ENCODE results near the gene PARD6G.
"Not testable (repeated sequence)": the region's sequence is repeated elsewhere in the genome, so short reads cannot be mapped to it uniquely, and the experiment has no call there.

PARD6G gene

DNA sequence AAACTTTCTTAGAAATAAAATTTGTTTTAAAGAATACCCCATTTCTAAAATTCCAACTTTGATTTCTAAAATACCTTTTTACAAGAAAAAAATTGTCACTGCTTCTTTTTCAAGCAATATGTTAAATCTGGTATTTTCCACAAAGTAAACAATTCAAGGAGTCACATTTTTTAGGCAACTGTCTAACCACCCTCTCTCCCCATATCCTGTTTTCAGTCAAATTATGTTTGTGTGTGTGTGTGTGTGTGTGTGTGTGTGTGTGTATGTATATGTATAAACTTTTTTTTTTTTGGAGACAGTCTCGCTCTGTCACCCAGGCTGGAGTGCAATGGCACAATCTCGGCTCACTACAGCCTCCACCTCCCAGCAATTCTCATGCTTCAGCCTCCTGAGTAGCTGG lies 79.0 kb downstream of the PARD6G start:
- DNase-seq: no peak

DNA sequence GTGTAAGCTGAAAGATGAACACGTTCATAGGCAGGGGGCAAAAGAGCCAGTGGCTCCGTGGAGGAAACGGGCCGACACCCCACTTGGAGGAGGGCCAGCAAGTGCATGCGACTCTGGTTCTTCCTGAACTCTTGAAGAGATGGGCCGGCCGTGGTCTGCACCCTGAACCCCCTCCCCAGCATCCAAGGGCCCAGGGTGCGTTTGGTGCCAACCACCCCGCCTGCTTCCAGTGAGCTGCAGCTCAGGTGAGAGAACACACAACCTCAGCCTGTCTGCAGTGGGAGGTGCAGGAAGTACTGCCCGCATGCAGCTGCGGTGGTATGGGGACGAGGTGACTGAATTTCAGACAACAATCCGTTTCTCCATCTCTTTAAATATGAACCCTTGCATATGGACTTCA lies 79.4 kb downstream of the PARD6G start:
- no peak for DNase-seq

DNA sequence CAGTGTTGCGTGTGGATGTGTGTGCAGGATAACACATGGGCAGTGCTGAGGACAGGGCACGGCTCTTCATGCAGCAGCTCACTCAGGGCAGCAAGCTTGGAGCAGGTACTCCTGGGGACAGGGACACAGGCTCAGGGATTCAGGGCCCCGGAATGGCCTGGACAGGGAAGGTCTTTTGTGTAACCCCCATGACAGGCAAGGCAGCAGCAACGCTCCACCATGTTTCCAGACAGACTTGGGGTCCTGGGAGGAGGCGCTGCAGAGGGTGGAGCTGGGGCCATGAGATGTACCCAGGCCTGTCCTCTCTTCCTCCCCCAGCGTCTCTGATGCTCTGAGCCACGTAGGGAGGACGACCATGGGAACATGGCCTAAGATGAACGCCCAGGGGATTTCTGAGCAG lies 80.0 kb downstream of the PARD6G start:
- no peak for DNase-seq

DNA sequence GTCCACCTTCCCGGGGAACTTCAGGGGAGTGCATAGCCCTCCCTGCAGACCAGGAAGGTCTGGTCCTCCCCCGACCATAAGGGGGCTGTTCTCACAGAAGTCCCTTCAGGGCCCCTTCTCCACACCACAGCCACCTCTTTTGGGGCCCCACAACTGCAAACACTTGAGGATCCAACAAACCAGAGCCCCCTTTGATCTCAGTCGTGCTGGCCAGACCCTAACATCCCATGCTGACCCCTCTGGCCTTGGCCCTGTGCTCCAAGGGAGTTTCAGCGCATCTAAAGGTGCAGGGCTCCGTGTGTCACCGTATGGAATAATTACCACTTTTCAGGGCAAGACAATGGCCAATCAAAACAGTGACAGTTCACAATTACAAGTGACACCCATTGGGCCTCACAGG lies 80.6 kb downstream of the PARD6G start:
- DNase-seq: no peak

DNA sequence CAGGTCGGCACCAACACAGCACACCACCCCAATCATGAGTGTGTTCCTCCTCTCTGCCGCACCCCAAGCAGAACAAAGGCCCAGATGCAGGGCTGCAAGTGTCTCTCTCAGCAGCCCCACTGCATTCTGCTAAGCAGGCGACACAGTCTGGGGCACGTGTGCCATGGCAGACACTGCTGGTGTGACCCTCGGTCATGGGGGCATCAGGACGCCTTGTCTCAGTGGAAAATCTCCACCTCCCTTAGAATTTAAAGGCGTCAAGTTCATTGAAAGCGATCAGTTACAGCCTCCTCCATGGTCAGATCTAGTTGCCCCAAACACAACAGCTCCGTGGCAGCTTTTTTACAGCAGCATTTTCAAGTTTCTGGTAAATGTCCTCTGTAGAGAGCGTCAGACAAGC lies 81.1 kb downstream of the PARD6G start:
- no peak for DNase-seq

DNA sequence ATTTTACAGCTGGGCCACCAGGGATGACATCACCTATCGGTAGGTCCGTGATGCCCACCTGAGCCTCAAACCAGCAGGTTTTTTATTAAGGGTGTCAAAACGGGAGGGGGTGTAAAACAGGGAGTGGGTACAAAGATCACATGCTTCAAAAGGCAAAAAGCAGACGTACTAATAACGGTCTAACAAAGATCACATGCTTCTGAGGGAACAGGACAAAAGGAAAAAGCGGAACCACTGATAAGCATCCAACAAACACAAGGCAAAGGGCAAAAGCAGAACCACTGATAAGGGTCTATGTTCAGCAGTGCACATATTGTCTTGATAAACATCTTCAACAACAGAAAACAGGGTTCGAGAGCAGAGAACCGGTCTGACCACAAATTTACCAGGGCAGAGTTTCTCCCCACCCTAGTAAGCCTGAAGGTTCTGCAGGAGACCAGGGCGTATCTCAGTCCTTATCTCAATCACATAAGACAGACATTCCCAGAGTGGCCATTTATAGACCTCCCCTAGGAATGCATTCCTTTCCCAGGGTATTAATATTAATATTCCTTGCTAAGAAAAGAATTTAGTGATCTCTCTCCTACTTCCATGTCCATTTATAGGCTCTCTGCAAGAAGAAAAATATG lies 82.5 kb downstream of the PARD6G start:
- not testable (repeated sequence) for DNase-seq

DNA sequence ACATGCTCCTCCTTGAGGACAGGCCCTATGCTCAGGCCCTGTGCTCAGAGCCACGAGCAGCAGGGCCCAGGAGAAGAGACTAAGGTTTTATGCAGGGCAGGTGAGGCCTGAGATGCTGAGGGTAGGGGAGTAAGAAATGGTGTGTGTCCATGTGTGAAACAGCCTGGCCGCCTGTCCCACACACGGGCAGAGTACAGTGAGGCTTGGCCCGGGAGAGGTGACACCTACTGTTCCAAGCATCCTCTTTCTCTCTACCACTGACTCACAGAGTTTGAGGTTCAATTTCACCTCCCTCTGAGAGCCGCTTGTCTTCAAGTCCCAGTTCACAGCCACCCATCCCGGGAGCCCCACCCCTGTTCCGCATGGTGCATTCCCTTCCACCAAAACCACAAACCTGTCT lies 84.1 kb downstream of the PARD6G start:
- no peak for DNase-seq

DNA sequence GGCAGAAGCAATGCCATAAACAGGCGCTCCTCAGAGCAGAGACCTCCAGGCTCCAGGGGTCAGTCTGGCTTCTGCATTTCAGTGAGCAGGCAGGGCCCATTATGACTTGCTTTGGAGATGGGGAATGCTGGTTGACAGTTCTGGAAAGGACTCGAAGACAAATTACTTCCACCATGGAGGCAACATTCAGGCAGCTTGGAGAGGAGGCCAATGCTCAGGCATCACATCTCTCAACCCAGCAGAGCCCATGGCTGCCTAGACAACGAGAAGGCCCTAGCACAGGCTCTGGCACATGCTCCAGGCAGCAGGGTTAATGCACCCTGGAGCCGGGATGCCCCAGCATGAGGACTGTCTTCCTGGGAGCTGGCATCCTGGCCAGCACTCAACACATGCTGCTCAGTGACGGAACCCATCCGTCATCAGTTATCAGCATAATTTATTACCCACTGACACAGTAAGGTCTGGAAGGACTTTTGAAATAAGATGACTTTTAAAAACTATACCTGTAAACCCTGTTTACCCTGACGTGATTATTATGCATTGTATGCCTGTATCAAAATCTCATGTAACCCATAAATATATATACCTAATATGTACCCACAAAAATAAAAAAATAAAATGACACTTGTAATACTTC lies 85.4 kb downstream of the PARD6G start:
- DNase-seq: no peak

DNA sequence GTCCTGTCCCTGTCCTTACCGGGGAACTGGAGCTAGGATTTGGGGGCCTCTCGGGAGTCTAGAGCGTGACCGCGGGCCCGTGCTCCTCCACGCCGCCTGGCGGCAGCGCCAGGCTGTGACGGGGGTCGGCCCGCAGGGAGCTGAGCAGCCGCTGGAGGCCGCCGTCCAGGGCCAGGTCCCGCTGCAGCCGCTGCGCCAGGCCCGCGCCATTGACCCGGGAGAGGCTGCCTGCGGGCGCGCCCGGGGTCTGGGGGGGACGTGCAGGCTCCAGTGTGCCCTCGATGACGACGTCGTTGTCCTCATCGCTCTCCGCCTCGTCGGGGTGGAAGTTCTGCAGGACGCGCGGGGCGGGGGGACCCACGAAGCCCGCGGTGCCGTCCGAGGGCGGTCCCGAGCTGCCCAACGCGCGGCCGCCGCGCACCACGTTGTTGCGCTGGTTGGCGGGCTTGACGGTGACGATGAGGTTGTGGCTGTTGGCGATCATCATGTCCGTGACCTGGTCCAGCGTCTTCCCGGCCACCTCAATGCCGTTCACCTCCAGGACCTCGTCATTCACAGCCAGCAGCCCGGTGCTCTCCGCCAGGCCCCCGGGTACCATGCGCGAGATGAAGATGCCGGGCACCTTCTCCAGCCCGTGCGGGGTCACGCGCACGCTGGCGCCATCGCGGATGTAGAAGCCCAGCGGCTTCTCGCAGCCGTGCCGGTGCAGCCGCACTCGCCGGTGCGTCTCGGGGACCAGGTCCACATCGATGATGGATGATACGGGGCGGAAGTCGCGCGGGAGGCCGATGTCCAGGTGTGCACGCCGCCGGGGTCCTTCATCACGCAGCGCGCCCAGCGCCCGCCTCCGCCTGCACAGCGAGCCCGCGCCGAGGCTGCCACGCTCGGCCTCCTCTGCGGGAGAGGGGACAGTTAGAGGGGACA lies 87.3 kb downstream of the PARD6G start:
- DNase-seq: no peak

DNA sequence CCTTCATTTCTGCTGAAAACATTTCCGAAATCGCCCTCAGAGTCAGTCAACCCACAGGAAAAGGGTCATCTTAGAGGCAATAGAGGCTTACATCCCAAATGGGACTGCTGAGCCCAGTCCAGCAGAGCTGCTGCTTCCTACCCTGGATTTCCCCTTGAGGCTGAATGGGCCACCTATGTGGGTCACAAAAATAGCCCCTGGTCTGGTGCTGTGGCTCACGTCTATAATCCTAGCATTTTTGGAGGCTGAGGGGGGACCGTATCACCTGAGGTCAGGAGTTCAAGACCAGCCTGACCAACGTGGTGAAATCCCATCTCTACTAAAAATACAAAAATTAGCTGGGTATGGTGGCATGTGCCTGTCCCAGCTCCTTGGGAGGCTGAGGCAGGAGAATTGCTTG lies 88.9 kb downstream of the PARD6G start:
- DNase-seq: no peak

DNA sequence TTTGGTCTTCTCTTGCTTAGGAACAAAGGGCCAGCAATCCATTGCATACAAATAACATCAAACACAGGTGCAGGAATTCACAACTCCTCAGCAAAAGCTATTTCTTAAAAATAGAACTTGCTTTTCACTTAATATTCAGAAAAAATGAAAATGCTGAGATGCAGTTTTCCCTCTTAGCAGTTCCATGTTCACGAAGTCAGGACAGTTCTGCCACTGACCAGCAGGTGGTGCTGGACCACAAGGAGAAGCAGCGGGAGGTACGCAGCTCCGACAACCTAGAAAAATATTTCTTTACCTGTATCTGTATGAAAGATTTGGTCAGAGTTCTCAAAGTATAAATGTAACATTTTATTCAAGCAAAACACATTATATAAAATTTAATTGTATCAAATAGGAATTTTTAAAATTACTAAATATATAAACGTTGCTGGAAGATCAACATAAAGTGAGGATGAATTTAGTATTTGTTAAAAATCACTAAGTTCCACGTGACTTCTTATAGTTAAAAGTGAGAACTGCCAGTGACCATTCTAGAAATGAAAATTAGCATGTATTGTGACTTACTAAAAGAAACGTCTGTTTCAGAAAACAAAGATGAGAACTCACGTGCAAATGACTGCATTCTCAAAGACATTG lies 89.5 kb downstream of the PARD6G start:
- DNase-seq: peak; percentile 13

DNA sequence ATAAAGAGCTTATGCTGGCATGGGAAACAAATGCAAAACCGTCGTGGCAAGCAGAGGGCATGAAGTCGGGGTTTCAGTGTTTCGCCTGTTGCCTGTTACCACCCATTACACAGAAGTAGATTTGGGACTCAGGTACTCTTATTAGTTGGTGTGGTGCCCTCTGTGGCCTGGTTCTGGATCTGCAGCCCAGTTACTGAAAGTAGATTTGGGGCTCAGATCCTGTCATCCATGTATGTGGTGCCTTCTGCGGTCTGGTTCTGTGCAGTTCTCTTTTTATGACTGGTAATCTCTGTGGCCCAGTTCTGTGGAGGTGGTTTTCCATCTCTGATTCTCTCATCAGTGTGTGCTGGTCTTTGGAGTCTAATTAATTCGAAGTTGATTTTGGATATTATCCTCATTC lies 93.0 kb downstream of the PARD6G start:
- peak; percentile 1 for DNase-seq

DNA sequence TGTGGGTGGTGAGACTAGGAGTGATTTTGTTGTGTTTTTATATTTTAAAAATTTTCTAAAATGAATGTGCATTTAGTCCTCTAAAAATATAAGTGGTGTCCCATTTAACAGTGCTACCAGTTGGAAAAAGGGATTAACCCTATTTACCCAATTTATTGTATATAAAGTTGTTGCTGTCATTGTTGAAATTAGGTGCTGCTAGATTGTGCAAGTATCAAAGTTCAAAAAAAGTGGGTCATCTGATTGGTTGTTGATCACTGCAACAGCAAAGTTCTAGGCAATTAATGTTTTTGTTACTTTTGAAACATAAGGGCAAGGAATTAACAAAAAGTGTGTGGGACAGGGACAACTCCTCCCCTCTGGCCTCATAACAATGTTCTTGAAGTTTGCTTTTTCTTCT lies 97.6 kb downstream of the PARD6G start:
- no peak for DNase-seq

DNA sequence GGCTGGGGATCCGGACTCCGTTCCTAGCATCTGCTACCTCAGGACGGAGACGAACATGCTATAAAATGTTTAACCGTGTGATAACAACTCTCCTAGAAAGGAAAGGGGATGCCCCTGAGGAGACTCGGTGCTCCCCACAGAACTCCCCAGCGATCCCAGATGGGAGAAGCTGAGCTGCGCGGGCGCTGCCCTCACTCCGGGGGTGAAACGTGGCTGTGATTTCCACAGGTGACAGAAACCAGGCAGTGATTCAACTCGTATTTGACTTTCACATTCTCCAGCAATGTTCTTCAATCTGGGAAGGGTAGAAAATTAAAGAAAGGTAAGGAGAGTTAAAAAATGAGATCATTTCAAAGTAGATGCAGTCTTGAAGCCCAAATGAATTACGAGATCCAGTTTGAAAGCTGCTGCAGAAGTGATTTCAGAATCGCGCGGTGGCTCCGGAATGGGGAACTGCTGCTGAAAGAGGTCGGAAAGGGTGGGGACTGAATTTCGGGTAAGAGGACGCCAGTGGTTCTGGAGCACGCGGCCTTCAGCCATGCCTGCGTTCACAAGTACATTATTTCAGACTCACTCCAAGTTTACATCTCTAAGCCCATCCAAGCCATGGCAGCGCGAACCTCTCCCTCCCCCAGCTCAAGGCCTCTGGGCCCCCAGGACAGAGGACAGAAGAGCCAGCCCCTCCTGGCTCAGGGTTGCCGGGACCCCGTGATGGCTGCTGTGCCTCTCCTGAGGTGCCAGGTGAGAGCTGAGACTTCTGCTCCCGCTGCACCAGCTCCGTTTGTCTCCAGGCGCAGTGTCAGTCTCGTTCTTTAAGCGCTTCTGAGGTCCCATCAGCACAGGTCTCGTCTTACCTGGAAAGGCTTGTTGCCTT lies 98.8 kb downstream of the PARD6G start:
- peak; percentile 3 for DNase-seq

DNA sequence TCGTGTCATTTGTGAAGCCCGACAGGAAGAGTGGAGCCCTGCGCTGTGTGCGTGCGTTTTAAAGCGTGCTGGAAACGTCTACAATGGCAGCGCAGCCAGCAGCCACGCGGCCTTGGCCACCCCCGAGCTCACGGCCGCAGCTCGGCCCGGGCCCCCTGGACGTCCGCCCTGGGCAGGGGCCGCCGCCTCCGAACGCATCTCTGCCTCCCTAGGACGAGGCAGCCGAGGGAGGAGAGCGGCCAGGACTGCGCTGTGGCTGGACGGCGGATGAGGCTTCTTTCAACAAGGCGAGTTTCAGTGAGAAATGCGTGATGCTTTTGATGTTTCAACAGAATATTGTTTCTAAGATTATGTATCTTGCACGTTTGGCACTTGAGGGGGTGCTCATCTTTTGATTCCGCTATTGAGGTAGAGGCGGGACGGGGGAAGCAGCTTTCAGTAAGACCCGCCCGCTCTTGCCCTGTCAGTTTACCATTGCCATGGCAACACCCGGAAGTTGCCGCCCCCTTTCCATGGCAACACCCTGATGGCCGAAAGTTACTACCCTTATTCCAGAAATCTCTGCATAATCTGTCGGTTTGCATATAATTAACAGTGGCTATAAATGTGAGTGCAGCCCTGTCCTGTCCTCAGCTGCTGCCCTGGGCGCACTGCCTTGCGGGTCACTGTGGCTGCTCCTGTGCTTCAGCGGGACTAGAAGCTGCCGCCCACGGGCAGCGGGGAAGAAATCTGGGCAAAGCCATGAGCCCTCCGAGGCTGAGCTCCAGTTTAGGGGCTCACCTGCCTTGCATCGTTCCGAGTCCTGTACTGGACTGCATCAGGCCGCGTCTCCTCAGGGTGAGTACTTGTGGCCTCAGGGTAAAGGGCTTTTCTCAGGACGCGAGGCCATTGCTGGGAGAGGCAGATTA lies 99.6 kb downstream of the PARD6G start:
- DNase-seq: peak; percentile 76

DNA sequence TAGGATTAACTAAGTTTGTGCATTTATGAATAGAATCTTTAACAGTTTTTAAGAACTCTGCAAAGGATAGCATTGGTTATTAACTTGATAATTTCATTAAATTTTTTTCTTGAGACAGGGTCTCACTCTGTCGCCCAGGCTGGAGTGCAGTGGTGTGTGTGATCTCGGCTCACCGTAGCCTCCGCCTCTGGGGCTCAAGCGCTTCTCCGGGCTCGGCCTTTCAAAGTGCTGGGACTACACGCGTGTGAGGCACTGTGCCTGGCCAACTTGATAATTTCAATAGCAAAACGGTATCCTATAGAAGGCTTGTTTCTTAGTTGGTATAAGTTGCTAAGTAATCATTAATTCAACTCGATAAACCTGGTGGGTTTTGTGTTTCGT lies 100.3 kb downstream of the PARD6G start:
- peak; percentile 20 for DNase-seq

DNA sequence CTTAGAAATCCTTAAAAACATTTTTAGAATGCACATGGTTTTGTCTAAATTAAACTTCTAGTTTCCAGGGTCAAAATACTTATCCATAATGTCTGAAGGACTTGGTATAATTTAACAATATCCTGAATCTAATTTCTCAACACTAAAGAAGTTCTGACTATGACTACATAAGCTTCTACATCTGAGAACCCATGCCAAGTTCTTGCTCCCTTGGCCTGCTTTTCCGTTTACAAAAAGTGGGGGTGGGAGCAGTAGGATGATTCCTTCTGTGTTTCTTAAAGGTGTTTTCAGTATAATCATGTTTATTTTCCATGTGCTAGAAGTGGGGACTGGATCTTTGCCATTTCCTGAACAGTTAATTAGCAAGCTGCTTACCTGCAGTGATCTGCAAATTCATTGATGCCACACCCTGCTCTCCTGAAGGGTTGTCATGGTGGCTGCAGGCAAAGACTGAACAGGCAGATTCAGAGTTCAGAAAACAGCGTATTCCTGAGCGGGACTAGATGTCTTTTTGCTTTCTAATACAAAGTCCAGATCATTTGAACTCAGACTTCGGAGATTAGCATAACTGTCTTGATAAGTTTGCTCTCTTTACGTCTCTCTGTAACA lies 102.0 kb downstream of the PARD6G start:
- DNase-seq: no peak

DNA sequence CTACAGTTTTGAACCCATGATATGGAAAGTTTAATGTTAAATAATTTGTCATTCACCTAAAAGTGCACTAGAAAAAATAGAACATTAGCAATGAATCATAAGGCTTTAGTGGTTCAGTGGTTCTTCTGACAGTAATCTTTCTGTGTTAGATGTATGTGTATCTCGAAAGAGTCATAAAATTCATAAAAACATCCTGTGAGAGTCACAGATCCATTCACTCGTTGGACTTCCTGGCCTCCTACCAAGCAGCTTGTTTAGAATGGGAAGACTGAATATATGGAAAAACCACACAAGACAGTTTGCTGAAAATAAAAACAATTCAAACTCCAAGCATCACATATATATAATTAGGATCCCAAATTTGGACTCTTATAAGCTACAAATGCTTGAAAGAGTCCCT lies 103.4 kb downstream of the PARD6G start:
- DNase-seq: no peak

DNA sequence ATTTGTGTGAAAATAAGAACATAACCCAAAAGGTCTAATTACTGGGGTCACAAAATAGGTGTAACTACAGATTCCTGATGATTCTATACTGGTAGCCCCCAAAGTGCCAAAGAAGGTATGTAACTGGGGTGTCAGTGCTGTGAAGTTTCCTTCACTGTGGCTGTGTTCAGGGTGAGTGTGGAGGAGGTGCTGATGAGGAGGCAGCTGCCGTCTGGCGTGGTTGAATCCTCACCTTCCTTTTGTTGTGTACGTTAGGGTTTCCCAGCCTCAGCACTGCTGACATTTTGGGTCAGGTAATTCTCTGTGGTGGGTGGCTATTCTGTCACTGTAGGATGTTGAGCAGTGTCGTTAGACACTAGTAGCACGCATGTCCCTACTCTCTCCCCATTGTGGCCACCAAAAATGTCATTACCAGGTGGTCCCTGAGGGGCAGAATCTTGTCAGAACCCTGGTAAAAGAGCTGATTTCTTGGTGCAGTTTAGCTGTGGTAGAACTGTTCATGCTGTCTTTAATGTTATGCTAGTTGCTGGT lies 106.8 kb downstream of the PARD6G start:
- DNase-seq: no peak

DNA sequence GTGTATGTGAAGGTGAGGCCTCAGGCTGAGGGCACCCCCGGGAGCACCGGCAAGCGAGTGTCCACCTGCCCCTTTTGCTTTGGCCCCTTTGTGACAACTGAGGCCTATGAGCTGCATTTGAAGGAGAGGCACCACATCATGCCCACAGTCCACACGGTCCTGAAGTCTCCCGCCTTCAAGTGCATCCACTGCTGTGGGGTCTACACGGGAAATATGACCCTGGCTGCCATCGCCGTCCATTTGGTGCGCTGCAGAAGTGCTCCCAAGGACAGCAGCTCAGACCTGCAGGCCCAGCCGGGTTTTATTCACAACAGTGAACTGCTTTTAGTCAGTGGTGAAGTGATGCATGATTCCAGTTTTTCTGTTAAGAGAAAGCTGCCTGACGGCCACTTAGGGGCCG lies 109.3 kb downstream of the PARD6G start:
- no peak for DNase-seq

DNA sequence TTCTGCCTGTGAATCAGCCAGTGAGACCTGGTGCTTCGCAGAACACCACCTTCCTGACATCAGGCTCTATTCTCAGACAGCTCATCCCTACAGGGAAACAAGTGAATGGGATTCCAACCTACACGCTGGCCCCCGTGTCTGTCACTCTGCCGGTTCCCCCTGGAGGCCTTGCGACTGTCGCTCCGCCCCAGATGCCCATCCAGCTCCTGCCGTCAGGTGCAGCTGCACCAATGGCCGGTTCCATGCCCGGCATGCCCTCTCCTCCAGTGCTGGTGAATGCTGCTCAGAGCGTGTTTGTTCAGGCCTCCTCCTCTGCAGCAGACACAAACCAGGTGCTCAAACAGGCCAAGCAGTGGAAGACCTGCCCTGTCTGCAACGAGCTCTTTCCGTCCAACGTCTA lies 110.2 kb downstream of the PARD6G start:
- DNase-seq: no peak

Measured in NCI-H2171 treated with DMSO at 0.1 percent for 48 hours (cell line).